NOMO-1 treated with DMSO at 0.1 percent for 48 hours (cell line): ENCODE measurements around the gene PAPPA2.
"Not testable (repeated sequence)": the region's sequence is repeated elsewhere in the genome, so short reads cannot be mapped to it uniquely, and the experiment has no call there.

Experiments
- DNase-seq: peaks from one replicate; lab custom pipeline; 2025; ENCODE audit not compliant: unreplicated experiment; lab: John Stamatoyannopoulos, UW

PAPPA2 gene

GRCh38 chr1:176602388-176603004 lies 139.5 kb downstream of the PAPPA2 start:
- DNase-seq: no peak

- no peak for DNase-seq
These were observed 140.7 kb downstream of the PAPPA2 start for GRCh38 chr1:176603696-176604095.

- peak; percentile 79 for DNase-seq
These were observed 141.5 kb downstream of the PAPPA2 start for GRCh38 chr1:176604461-176604860.

- DNase-seq: peak; percentile 55
These were observed 142.2 kb downstream of the PAPPA2 start for GRCh38 chr1:176605176-176605575.

GRCh38 chr1:176609556-176610408 lies 146.8 kb downstream of the PAPPA2 start:
- DNase-seq: peak; percentile 71

- DNase-seq: no peak
These were observed 149.8 kb downstream of the PAPPA2 start for GRCh38 chr1:176612791-176613190.

GRCh38 chr1:176617881-176618280 lies 154.9 kb downstream of the PAPPA2 start:
- no peak for DNase-seq

GRCh38 chr1:176619261-176619660 lies 156.3 kb downstream of the PAPPA2 start:
- DNase-seq: no peak

- DNase-seq: no peak
These were observed 162.4 kb downstream of the PAPPA2 start for GRCh38 chr1:176625365-176625764.

GRCh38 chr1:176626572-176627061 lies 163.6 kb downstream of the PAPPA2 start:
- DNase-seq: no peak

GRCh38 chr1:176628775-176629174 lies 165.8 kb downstream of the PAPPA2 start:
- no peak for DNase-seq

- DNase-seq: not testable (repeated sequence)
These were observed 171.8 kb downstream of the PAPPA2 start for GRCh38 chr1:176634733-176635132.

- DNase-seq: no peak
These were observed 175.9 kb downstream of the PAPPA2 start for GRCh38 chr1:176638713-176639526.

GRCh38 chr1:176643536-176643935 lies 180.6 kb downstream of the PAPPA2 start:
- no peak for DNase-seq

- no peak for DNase-seq
These were observed 185.6 kb downstream of the PAPPA2 start for GRCh38 chr1:176648556-176648955.

- no peak for DNase-seq
These were observed 193.5 kb downstream of the PAPPA2 start for GRCh38 chr1:176656257-176656995.

- no peak for DNase-seq
These were observed 206.8 kb downstream of the PAPPA2 start for GRCh38 chr1:176669782-176670181.

- peak; percentile 11 for DNase-seq
These were observed 207.9 kb downstream of the PAPPA2 start for GRCh38 chr1:176670853-176671252.

GRCh38 chr1:176682830-176683535 lies 220.0 kb downstream of the PAPPA2 start:
- no peak for DNase-seq
